HS-5 (cell line): ENCODE data around the gene SNX17.
"Not testable (repeated sequence)": the region's sequence is repeated elsewhere in the genome, so short reads cannot be mapped to it uniquely, and the experiment has no call there.

Experiments
- DNase-seq: peaks from one replicate; pipeline ENCODE4 v3.0.0-alpha.2; 2012; ENCODE audit warnings: low read depth

SNX17 gene

GRCh38 chr2:27400348-27401135 is 30.1 kb downstream of the SNX17 start:
- no peak for DNase-seq

- DNase-seq, result peak; percentile 28
Measured at GRCh38 chr2:27407798-27408491, 37.5 kb downstream of the SNX17 start.

GRCh38 chr2:27408601-27409320 is 38.3 kb downstream of the SNX17 start:
- DNase-seq, result no peak

- peak; percentile 65 for DNase-seq
Measured at GRCh38 chr2:27409321-27410073, 39.1 kb downstream of the SNX17 start, which contains the start of gene PPM1G. PPM1G (minus strand) TSS chr2:27409591; CDS start chr2:27409422, 169 bp downstream.

- no peak for DNase-seq
Measured at GRCh38 chr2:27412419-27413152, 42.2 kb downstream of the SNX17 start.

GRCh38 chr2:27416151-27416550 is 45.7 kb downstream of the SNX17 start:
- DNase-seq, result no peak

GRCh38 chr2:27420996-27421395 is 50.6 kb downstream of the SNX17 start:
- DNase-seq, result no peak

GRCh38 chr2:27421660-27422250 is 51.3 kb downstream of the SNX17 start:
- no peak for DNase-seq

- no peak for DNase-seq
Measured at GRCh38 chr2:27422958-27423357, 52.5 kb downstream of the SNX17 start.

- not testable (repeated sequence) for DNase-seq
Measured at GRCh38 chr2:27425039-27425438, 54.6 kb downstream of the SNX17 start.
